Mesenchymal stem cell (in vitro differentiated cells and primary cell): Measurements from ENCODE around the gene GRIP1.

Experiments used
- DNase-seq: peaks from one replicate; pipeline ENCODE4 v3.0.0-alpha.2; 2013
- H2AFZ ChIP-seq: one replicate; pipeline ENCODE4 v1.6.1; 2013; ENCODE audit warnings: low read depth, mild to moderate bottlenecking, control low read depth, inconsistent platforms, low read length, moderate library complexity
- H2AK5ac ChIP-seq: 2 replicates; pipeline ENCODE4 v1.6.1; 2013; ENCODE audit warnings: low read length, moderate library complexity, mild to moderate bottlenecking, inconsistent platforms; ENCODE audit not compliant: severe bottlenecking
- H2BK120ac ChIP-seq: one replicate; pipeline ENCODE4 v1.6.1; 2013; ENCODE audit warnings: low read depth, mild to moderate bottlenecking, inconsistent platforms, low read length, moderate library complexity
- H2BK12ac ChIP-seq, 2 experiments: one replicate each; pipeline ENCODE4 v1.6.1; 2013; ENCODE audit warnings: inconsistent platforms in 2 of 2, low read length in 2 of 2, mild to moderate bottlenecking in 2 of 2, moderate library complexity in 2 of 2, control low read depth in 1 of 2
- H2BK15ac ChIP-seq: one replicate; pipeline ENCODE4 v1.6.1; 2013; ENCODE audit warnings: mild to moderate bottlenecking, low read depth, inconsistent platforms; ENCODE audit not compliant: poor library complexity, severe bottlenecking
- H2BK5ac ChIP-seq: 2 replicates; pipeline ENCODE4 v1.6.1; 2013; ENCODE audit warnings: low read depth, mild to moderate bottlenecking, low read length, control low read depth, inconsistent platforms; ENCODE audit not compliant: poor library complexity, severe bottlenecking
- H3K14ac ChIP-seq, 2 experiments: one replicate each; pipeline ENCODE4 v1.6.1; 2013; ENCODE audit warnings: inconsistent platforms in 2 of 2, low read length in 2 of 2, control low read depth in 1 of 2, mild to moderate bottlenecking in 1 of 2, moderate library complexity in 1 of 2
- H3K18ac ChIP-seq, 2 experiments: one replicate each; pipeline ENCODE4 v1.6.1; 2013; ENCODE audit warnings: inconsistent platforms in 2 of 2, low read length in 2 of 2, control low read depth in 1 of 2, low read depth in 1 of 2, mild to moderate bottlenecking in 1 of 2
- H3K23ac ChIP-seq, 2 experiments: one replicate each; pipeline ENCODE4 v1.6.1; 2013; ENCODE audit warnings: inconsistent platforms in 2 of 2, low read length in 2 of 2, mild to moderate bottlenecking in 2 of 2, moderate library complexity in 2 of 2, control low read depth in 1 of 2
- H3K27ac ChIP-seq: 2 replicates; pipeline ENCODE4 v1.5.1; 2013; ENCODE audit warnings: mild to moderate bottlenecking, moderate library complexity, low read length, control low read depth, inconsistent platforms; ENCODE audit not compliant: poor library complexity, severe bottlenecking
- H3K27me3 ChIP-seq, 2 experiments: 2 replicates each; pipeline versions ENCODE4 v1.6.1 to v1.7.0; 2013; ENCODE audit warnings: low read length in 2 of 2, mild to moderate bottlenecking in 2 of 2, moderate library complexity in 2 of 2, control low read depth in 1 of 2, inconsistent platforms in 1 of 2; ENCODE audit not compliant: control insufficient read depth in 1 of 2, insufficient read depth in 1 of 2
- H3K36me3 ChIP-seq, 2 experiments: 2 replicates each; pipeline versions ENCODE4 v1.6.1 to v1.7.0; 2013; ENCODE audit warnings: low read length in 2 of 2, control low read depth in 1 of 2, inconsistent platforms in 1 of 2, low read depth in 1 of 2, mild to moderate bottlenecking in 1 of 2; ENCODE audit not compliant: insufficient read depth in 2 of 2, control insufficient read depth in 1 of 2
- H3K4ac ChIP-seq, 2 experiments: one replicate each; pipeline ENCODE4 v1.6.1; 2013; ENCODE audit warnings: inconsistent platforms in 2 of 2, low read length in 2 of 2, mild to moderate bottlenecking in 2 of 2, moderate library complexity in 2 of 2, control low read depth in 1 of 2, low read depth in 1 of 2
- H3K4me1 ChIP-seq: 2 replicates; pipeline ENCODE4 v1.6.1; 2013; ENCODE audit warnings: low read depth, low read length, control low read depth; ENCODE audit not compliant: control insufficient read depth, insufficient read depth
- H3K4me2 ChIP-seq: 2 replicates; pipeline ENCODE4 v1.6.1; 2013; ENCODE audit warnings: low read length, mild to moderate bottlenecking, inconsistent platforms; ENCODE audit not compliant: poor library complexity, severe bottlenecking
- H3K4me3 ChIP-seq, 2 experiments: 2 replicates each; pipeline versions ENCODE4 v1.5.1 to v1.7.0; 2013; ENCODE audit warnings: low read length in 2 of 2, mild to moderate bottlenecking in 2 of 2, control low read depth in 1 of 2, low read depth in 1 of 2; ENCODE audit not compliant: insufficient read depth in 1 of 2
- H3K79me1 ChIP-seq: replicated peaks from 2 replicates; pipeline ENCODE4 v1.6.1; 2013; ENCODE audit warnings: mild to moderate bottlenecking, control low read depth, low read length, inconsistent platforms; ENCODE audit not compliant: poor library complexity, severe bottlenecking
- H3K9ac ChIP-seq: 2 replicates; pipeline ENCODE4 v1.7.0; 2013; ENCODE audit warnings: mild to moderate bottlenecking, low read length, moderate library complexity
- H3K9me3 ChIP-seq: 2 replicates; pipeline ENCODE4 v1.7.0; 2013; ENCODE audit warnings: mild to moderate bottlenecking, low read length; ENCODE audit not compliant: control insufficient read depth
- H4K8ac ChIP-seq: one replicate; pipeline ENCODE4 v1.6.1; 2013; ENCODE audit warnings: inconsistent platforms, mild to moderate bottlenecking, low read length, moderate library complexity
- H4K91ac ChIP-seq: one replicate; pipeline ENCODE4 v1.6.1; 2013; ENCODE audit warnings: mild to moderate bottlenecking, low read length, inconsistent platforms
- WGBS: methylation state at CpG from one replicate; pipeline ENCODE4 v1.1.7; 2013; ENCODE audit warnings: mixed read lengths; 5-methylcytosine and 5-hydroxymethylcytosine counted together

Gene GRIP1

DNA sequence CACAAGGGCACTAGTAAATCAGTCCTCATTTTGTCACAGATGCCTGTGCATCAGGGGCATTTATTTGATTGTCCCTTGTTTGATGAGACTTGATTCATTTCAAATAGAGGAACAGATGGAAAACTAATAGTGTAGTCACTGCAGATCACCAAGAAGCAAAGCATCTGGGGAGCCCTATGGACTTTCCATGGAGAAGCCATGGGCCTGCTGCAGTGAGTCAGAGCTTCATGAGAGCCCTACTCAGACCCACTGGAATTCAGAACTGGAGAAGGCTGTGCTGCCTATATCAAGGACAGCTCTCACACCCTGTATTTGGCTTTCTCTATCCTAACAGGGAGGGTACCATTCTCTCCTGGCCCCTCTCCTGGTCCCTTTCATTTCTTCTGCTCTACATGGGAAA is 126.2 kb downstream of the GRIP1 start:
- Histone ChIP-seq H3K36me3 (no peaks in the 10 kb centered on the region), H4K8ac (no peak overlapping the region), H3K23ac (no peak overlapping the region), H4K91ac (no peak overlapping the region), H3K9ac (no peak overlapping the region), H3K18ac (no peak overlapping the region), H3K4me2 (no peak overlapping the region), H2AK5ac (no peak overlapping the region), H3K4ac (no peak overlapping the region), H3K27ac (no peak overlapping the region), H3K79me1 (no peaks in the 10 kb centered on the region), H3K4me3 (no peak overlapping the region), H2AFZ (no peak overlapping the region), H3K9me3 (no peaks in the 10 kb centered on the region), H3K27me3 (no peaks in the 10 kb centered on the region), H2BK5ac (no peak overlapping the region), H3K14ac (no peak overlapping the region), H2BK120ac (no peak overlapping the region), H3K4me1 (no peaks in the 10 kb centered on the region), H2BK12ac (no peak overlapping the region), H2BK15ac (no peak overlapping the region)
- DNase-seq, result no peak

DNA sequence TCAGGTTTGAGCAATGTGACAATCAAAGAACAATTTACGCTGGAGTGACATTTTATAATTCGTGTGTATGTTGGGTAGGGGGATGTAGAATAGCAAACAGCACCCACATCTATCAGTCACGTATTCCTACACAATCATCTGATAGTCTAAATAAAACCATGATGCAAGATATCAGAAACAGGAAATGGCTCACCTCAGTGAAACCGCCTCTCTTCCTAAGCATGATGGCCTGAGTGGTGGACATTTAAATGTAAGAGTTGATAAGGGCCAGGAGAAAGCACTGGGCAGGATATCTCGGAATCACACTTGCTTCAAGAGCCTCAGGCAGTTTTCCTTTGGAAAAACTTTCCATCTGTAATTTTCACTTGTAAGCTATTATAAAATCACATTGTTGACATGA is 128.2 kb downstream of the GRIP1 start:
- DNase-seq, result no peak
- no peaks in the 10 kb centered on the region for H3K9me3 ChIP-seq
- no peaks in the 10 kb centered on the region for H3K27me3 ChIP-seq
- H3K4me1 ChIP-seq, result no peaks in the 10 kb centered on the region
- no peak overlapping the region for H3K23ac ChIP-seq
- H4K8ac ChIP-seq, result no peak overlapping the region
- H3K4me3 ChIP-seq, result no peak overlapping the region
- no peak overlapping the region for H4K91ac ChIP-seq
- H2AK5ac ChIP-seq, result no peak overlapping the region
- H2AFZ ChIP-seq, result no peak overlapping the region
- H2BK12ac ChIP-seq, result no peak overlapping the region
- no peak overlapping the region for H3K4ac ChIP-seq
- 89% methylated on average over 1 of the region's 5 CpGs for WGBS
- H2BK120ac ChIP-seq, result no peak overlapping the region
- no peaks in the 10 kb centered on the region for H3K79me1 ChIP-seq
- H2BK5ac ChIP-seq, result no peak overlapping the region
- H3K36me3 ChIP-seq, result no peaks in the 10 kb centered on the region
- H3K14ac ChIP-seq, result no peak overlapping the region
- no peak overlapping the region for H3K4me2 ChIP-seq
- no peak overlapping the region for H2BK15ac ChIP-seq
- H3K27ac ChIP-seq, result no peak overlapping the region
- H3K18ac ChIP-seq, result no peak overlapping the region
- H3K9ac ChIP-seq, result no peak overlapping the region

DNA sequence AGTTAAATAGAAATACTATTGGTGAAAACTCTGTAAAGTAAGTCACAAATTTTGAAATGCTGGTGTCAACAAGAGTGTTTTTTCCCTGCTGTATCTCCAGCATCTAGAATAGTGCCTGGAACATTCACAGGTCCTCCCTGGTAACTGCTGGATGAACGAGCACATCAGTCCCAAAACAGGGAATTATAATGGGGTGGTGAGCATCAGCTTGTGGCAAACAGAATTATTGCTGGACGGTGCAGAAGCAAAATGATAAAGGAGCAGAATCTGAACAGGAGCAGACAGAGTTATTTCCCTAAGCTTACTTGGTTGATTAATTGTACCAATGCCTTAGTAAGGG is 129.9 kb downstream of the GRIP1 start:
- Histone ChIP-seq H3K27me3 (no peaks in the 10 kb centered on the region), H3K14ac (no peak overlapping the region), H2AK5ac (no peak overlapping the region), H3K4me3 (no peak overlapping the region), H4K8ac (no peak overlapping the region), H3K18ac (no peak overlapping the region), H3K4ac (no peak overlapping the region), H2BK5ac (no peak overlapping the region), H3K36me3 (no peaks in the 10 kb centered on the region), H2BK15ac (no peak overlapping the region), H3K4me1 (no peaks in the 10 kb centered on the region), H2BK120ac (no peak overlapping the region), H4K91ac (no peak overlapping the region), H3K4me2 (no peak overlapping the region), H3K9me3 (no peaks in the 10 kb centered on the region), H3K27ac (no peak overlapping the region), H3K9ac (no peak overlapping the region), H2AFZ (no peak overlapping the region), H3K23ac (no peak overlapping the region), H3K79me1 (no peaks in the 10 kb centered on the region), H2BK12ac (no peak overlapping the region)
- WGBS, result 65% methylated on average over 2 of the region's 2 CpGs
- no peak for DNase-seq

DNA sequence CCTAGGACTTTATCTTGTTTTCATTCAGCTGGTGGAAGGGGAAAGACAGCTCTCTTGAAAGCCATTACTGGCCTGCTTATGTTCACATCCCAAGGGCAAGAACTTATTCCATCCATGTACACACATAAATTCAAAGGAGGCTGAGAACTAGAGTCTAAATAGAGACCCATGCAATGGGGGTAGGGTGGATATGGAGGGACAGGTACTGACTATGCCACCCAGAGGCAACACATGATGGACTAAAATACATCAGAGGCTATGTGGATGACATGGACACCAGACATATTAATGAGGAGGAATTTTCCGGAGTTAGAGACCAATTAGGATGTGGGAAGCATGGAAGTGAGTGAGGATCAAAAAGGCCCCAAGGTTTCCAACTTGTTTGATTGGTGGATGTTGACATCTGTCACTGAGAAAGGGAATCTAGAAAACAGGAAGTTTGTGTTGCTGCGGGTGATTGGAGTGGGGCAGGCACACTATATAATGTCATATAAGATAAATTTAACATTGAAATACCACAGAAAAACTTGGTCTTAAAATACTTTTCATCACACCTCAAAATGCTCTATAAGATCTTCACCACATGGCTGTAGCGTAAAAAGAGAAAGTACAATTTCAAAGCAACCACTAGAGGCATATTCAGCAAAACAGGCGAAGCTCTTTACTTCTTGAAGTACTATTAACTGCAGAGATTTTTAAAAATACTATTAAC is 130.4 kb downstream of the GRIP1 start:
- H3K14ac ChIP-seq, result no peak overlapping the region
- H3K23ac ChIP-seq, result no peak overlapping the region
- no peak overlapping the region for H3K4ac ChIP-seq
- no peaks in the 10 kb centered on the region for H3K4me1 ChIP-seq
- H2BK15ac ChIP-seq, result no peak overlapping the region
- no peak overlapping the region for H3K4me2 ChIP-seq
- no peak overlapping the region for H3K4me3 ChIP-seq
- H3K79me1 ChIP-seq, result no peaks in the 10 kb centered on the region
- no peaks in the 10 kb centered on the region for H3K9me3 ChIP-seq
- no peak overlapping the region for H2AK5ac ChIP-seq
- no peak overlapping the region for H3K18ac ChIP-seq
- no peak overlapping the region for H3K9ac ChIP-seq
- H4K91ac ChIP-seq, result no peak overlapping the region
- 91% methylated on average over 2 of the region's 4 CpGs for WGBS
- H3K36me3 ChIP-seq, result no peaks in the 10 kb centered on the region
- no peak overlapping the region for H3K27ac ChIP-seq
- no peak overlapping the region for H2BK5ac ChIP-seq
- no peak for DNase-seq
- H3K27me3 ChIP-seq, result no peaks in the 10 kb centered on the region
- no peak overlapping the region for H4K8ac ChIP-seq
- no peak overlapping the region for H2BK12ac ChIP-seq
- no peak overlapping the region for H2BK120ac ChIP-seq
- no peak overlapping the region for H2AFZ ChIP-seq
